EL (cell line): ENCODE data around the gene HELZ.
A peak's percentile ranks its signal among the peaks of the same experiment; 100 is the strongest.
"Not testable (repeated sequence)": the region's sequence is repeated elsewhere in the genome, so short reads cannot be mapped to it uniquely, and the experiment has no call there.

Experiments used
- DNase-seq: peaks from one replicate; pipeline ENCODE4 v3.0.0-alpha.2; 2016

HELZ gene

GRCh38 chr17:67110619-67111018, 134.4 kb downstream of the HELZ start:
- DNase-seq = no peak

- no peak for DNase-seq
These were observed 135.9 kb downstream of the HELZ start for GRCh38 chr17:67109111-67109510.

DNA sequence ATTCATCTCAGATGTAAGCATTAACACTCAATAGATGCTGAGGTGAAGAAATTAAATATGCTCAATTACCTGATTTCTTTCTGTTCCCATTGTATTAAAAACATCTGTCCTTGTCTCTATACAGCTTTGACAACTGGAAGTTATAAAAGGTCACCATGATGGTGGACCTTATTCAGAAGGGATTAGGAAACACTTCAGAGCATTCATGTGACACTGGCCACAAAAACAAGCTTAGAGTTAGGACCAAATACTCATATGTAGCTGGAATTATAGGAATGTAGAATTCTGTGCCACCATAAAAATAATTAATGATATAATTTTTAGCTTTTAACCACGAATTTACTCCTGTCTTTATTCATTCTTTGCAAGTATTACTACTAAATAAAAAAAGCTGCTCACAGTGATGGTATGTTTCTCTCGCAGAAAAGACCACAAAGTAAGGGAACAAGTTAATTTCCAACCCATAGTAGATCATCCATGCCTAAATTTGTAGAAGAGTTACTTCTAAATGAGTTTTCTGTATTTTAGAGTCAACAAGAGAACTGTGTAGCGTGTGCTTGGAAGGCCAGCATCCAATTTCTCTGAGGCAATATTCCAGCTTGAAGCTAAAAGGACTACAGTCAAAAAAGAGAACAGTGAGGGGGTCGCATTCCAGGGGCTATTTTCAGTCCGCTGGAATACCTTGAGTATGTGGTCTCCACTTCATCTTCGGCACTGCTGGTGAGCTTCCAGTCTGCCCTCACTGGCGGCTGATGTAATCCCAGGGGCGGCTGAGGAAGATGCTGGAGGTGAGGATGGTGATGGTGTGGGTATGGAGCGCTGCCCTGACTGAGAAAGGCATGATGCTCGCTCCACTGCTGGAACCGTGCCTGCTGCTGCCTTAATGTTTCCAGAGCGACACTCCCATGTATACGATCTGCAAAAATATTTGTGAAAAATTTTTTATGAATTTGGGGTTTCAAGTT, 136.9 kb downstream of the HELZ start:
- no peak for DNase-seq

DNA sequence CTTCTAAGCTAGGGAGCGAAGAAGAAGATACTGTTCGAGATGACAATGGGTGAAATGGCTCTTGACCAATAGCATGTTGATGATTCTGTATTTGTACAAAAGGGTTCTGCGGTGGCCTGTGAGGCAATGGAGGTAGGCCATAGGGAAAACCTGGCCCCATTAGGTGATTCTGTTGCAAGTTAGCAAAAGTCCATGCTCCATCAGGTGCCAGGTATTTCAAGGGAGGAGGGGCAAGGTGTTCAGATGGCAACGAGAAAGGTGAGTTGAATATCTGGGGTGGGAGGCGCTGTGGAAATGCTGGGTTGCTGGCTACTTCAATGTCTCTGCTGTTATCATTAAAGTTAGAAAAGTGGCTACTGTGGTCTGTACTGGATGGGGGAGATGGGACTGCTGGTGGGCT, 137.8 kb downstream of the HELZ start:
- no peak for DNase-seq

GRCh38 chr17:67105213-67105612, 139.8 kb downstream of the HELZ start:
- peak; percentile 60 for DNase-seq

DNA sequence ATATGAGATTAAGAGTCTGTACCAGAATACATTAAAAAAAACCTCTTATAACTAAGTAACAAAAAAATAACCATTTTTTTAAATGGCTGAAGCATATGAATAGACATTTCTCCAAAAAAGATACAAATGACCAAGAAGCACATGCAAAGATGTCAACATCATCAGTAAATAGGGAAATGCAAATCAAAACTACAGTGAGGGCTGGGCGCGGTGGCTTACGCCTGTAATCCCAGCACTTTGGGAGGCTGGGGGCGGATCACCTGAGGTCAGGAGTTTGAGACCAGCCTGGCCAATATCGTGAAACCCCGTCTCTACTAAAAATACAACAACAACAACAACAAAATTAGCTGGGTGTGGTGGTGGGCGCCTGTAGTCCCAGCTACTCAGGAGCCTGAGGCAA, 140.4 kb downstream of the HELZ start:
- DNase-seq = not testable (repeated sequence)

DNA sequence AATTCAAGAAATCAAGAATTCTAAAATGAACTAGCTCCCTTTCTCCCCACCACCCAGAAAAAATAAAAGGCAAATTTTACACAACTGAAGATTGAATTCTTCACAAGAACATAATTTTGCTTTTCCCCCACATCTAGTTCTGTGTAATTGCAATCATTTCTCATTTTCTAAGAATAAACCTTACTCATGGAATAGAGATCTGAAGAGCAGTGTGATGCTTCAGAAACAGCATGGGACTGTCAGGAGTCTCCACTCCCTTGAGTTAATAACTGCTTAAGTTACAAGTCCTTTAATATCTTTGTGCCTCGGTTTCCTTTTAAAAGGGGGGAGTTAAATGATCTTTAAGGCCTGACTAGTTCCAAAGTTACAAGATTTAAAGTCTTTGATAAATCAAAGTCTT, 147.0 kb downstream of the HELZ start:
- no peak for DNase-seq

DNA sequence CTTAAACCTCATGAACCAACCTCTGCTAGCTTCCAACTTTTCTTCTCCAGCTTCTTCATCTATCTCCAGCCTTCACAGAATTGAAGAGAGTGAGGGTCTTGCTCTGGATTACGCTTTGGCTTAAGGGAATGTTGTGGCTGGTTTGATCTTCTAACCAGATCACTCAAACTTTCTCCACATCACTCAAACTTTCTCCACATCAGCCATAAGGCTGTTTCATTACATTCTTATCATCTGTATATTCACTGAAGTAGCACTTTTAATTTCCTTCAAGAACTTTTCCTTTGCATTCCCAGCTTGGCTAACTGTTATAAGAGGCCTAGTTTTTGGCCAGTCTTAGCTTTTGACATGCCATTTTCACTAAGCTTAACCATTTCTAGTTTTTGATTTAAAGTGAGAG, 148.4 kb downstream of the HELZ start:
- no peak for DNase-seq

GRCh38 chr17:67095803-67096202, 149.2 kb downstream of the HELZ start:
- DNase-seq = peak; percentile 46

DNA sequence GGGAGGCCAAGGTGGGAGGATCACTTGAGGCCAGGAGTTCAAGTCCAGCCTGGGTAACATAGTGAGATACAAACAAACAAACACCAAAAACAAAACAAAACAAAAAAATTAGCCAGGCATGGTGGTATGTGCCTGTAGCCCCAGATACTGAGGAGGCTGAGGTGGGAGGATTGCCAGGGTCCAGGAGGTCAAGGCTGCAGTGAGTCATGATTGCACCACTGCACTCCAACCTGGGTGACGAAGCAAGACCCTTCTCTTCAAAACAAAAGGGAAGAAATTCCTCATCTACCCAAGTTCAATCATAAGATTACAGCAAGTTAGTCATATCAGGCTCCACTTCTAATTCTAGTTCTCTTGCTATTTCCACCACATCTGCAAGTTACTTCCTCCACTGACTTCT, 149.7 kb downstream of the HELZ start:
- peak; percentile 78 for DNase-seq

GRCh38 chr17:67093348-67093747, 151.6 kb downstream of the HELZ start:
- no peak for DNase-seq

- DNase-seq = not testable (repeated sequence)
These were observed 152.3 kb downstream of the HELZ start for GRCh38 chr17:67092710-67093109.

DNA sequence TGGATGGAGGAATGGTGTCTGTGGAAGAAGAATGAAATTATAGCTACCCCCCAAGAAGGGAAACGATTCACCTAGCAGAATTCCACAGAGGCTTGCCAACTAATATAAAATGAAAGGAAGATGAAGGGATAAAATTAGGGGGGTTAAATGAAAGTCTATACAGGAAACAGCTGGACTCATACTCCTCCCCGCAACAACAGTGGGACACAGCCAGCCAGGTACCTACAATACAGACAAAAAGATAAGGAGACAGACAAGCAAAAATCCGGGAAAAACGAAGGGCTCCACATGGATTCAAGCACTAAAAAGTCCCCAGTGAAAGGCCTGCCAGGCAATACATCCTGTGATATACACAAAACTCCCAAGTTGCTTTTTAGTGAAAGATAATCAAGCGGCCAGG, 152.7 kb downstream of the HELZ start:
- no peak for DNase-seq

GRCh38 chr17:67090341-67090740, 154.7 kb downstream of the HELZ start:
- no peak for DNase-seq

DNA sequence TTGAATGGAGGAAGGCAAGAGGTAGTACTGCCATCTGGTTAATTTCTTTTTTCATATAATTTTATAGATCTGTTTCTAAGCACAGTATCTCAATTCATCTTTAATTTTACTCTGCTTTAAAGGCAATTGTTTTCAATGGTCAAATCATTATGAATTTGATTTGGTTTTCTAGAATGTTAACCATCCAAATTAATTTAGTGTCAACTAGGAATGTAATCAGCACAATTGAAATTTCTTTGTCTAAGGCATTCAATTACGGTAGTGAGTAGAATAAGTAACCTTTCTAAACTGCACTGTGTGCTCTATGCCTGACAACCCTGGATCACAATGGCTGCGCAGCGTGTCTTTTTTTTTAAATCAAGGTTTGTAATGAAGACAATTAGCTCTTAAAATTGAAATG, 156.4 kb downstream of the HELZ start:
- no peak for DNase-seq

- DNase-seq = no peak
These were observed 159.6 kb downstream of the HELZ start for GRCh38 chr17:67085406-67085805.

DNA sequence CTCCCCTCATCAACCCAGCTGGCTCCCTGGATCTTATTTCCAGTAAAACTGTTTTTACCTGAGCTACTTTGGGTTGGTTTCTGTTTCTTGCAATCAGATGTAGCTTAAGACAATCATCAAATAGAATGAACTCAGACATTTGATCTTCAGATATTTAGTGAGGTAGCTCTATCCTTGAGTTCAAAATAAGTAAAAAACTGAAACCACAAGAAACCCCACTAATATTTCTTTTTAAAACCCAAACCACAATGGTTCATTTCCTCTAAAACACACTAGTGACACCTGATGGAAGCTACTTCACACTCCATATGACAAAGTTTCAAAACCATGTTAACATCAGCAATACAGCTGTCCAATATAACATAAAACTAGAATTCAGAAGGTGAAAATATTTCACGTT, 162.9 kb downstream of the HELZ start:
- DNase-seq = no peak

GRCh38 chr17:67080804-67081203, 164.2 kb downstream of the HELZ start:
- DNase-seq = no peak

DNA sequence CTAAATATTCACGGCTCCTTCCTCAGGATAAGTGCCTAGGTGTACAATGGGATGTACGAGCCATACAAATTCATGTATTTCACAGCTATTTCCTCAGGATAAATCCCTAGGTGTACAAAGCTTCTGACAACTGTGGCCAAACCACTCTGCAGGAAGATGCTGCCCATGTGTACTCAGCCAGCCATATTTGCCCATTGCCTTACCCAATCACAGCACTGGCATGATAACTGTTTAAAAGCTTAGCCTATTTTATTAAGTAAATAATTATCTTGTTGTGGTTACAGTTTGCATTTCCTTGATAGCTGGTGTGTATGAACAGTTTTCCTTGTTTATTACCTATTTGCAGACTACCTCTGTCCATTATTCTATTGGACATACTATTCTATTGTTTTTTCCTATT, 165.5 kb downstream of the HELZ start:
- no peak for DNase-seq

DNA sequence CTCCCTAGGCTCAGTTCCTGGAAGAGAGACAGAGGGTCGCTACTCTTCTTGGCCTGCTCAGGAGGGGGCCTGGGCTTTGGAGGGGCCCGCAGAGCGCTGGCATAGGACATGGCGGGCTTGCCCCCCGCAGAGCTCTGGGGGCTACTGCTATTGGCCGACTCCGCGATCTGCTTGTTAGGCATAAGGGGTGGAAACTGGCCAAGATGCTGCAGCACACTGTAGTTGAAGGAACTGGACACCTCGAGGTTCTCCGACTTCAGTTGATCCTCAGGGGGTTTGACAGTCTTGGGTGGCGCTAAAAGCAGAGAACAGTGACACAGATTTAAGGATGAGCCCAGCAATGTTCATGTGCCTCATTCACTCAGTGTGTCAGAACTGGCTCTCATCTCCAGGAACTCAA, 166.7 kb downstream of the HELZ start:
- no peak for DNase-seq

DNA sequence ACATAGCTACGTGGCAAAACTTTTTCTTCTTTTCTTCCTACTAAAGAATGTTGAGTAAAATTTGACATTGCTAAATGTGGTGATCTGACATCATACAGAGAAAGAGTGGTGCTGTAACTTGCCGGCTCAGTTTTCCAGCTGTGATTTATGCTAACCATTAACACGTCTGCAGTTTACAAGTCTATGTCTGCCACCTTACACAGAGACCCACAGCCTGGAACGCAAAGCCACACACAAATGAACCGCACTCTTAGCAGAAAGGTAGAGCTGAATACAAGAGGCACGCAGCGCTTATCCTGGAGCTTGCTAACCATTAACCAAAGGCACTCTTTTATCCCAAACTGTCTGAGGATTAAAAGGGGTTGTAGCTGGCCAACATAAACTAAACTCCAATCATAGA, 168.7 kb downstream of the HELZ start:
- no peak for DNase-seq

DNA sequence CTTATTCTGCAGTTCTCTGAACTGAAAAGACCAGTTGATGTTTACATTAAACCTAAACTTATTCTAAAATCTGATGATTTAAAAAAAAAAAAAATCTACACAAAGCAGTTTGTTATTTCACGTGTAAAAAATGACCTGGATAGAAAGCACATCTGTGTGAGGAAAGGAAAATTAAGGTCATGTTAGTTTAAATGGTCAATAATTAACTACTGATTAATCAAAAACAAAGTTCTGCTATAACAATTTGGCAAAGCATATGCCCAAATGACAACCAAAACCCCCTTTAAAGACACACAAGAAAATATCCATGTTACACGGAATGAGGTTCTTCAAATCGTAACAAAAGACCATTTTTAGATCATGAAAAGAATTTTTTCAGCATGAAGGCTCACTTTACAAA, 170.2 kb downstream of the HELZ start:
- DNase-seq = no peak

- no peak for DNase-seq
These were observed 172.1 kb downstream of the HELZ start for GRCh38 chr17:67072885-67073284.

DNA sequence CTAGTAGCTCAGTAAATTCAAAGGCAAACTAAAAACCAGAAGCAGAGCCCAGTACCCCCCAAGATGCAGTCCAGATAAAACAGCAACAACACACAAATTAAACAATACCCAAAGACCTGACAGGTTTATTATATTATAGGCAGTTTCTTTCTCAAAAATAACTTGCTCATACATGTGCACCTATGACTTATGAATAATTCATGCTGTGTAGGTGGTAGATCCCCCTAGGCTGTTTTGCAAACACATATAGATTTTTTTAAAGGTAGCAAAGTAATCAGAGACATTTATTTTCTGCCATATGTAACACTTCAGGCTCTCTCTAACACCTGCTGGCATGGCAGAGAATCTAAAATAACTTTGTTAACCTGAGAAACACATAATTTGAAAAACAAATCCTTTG, 173.4 kb downstream of the HELZ start:
- DNase-seq = no peak

DNA sequence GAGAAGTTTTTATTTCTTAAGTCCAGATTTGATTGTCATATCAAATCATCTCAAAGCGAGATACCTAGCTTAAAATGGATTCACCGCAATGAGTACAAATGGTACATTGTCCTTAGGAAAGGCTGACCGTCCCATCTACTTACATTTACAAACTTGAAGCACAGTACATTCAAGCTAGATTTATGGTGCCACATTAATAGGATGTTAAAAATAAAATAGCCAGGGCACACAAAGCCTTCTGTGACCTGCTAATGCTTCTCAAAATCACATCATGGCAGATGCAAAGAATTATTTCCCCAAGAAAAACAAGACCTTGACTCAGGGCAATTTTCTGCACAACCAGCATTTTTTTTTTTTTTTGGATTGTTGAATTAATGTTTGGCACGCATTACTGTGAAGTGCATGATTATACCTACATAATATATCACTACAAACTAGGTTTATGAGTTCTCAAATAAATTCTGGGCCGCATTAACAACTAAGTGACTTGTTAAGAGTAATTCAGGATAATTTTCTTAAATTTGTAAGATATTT, 175.3 kb downstream of the HELZ start:
- DNase-seq = no peak
